HG03439 (cell line): ENCODE results near the gene WWC1.

ENCODE experiments used
- ATAC-seq: cut with Tn5 transposase; IDR thresholded peaks from one replicate; pipeline ENCODE4 v1.9.1; 2021; ENCODE audit warnings: mild to moderate bottlenecking, moderate library complexity; ENCODE audit not compliant: unreplicated experiment

The WWC1 gene

GRCh38 chr5:168472329-168472728, 180.9 kb downstream of the WWC1 start:
- no peak for ATAC-seq

- ATAC-seq, result no peak
Observed at GRCh38 chr5:168474319-168474718, 182.9 kb downstream of the WWC1 start.

DNA sequence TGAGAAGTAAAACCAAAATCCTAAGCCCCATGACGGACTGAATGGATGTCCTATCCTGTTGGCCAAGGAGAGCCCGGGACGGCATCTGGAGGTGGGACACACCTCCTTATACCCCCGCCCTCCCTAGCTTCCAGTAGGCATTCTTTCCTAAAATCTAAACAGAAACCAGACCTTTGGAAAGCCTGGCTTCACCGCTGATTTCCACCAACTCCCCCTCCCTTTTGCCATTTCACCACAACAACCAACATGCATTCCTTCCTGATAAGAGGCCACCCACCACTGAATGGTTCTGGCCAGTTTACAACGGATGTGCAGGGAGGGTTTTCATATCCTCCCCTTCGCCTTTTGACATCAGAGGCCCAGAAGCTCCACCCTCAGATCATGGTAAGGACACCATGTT, 185.6 kb downstream of the WWC1 start:
- ATAC-seq, result no peak

GRCh38 chr5:168479166-168479565, 187.7 kb downstream of the WWC1 start:
- ATAC-seq, result no peak

DNA sequence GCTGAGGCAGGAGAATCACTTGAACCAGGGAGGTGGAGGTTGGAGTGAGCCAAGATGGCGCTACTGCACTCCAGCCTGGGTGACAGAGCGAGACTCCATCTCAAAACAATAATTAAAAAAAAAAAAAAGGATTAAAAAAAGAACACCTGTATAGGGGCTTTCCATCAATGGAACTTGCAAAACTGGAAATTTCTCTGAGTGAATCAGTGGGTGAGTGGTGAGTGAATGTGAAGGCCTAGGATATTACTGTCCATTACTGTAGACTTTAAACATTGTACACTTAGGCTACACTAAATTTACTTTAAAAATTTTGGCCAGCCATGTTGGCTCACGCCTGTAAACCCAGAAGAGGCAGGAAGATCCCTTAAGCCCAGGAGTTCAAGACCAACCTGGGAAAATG, 189.2 kb downstream of the WWC1 start:
- no peak for ATAC-seq

DNA sequence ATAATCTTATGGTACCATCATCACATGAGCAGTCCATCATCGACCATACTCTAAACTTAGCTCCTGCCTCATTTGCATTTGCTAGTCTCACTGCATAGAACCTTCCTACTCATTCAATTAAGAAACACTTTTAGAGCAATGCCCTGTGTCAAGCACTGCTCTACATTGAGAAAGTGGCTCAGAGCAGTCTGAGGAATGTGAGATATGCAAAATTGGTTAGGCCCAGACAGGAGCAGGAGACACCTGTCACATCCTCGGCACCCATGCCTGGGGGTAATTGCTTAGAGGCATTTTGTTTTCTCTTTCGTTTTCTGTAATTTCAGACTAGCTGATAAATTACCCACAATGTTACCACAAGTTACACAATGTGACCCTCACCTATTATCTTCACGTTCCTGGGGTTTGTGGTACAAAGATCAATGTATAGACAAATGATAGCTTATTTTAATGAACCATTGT, 189.9 kb downstream of the WWC1 start:
- peak; percentile 94 for ATAC-seq

DNA sequence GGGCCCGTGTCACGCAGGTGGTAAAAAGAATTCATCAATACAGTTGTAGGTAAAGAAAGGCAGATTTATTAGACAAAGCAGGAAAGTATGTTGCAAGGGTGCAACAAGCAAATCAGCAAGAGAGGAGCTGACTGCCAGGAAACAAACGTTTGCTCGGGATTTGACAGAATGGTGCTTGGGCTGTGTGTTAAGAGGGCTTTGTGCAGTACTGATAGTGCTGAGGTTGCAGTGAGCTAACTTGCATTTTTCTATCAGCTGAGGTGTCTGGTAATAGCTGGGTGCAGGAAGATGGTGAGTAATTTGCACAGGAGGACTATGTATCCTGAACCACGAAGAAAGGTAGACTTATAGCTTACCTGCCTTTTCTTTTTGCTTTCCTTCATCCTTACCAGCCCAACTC, 190.9 kb downstream of the WWC1 start:
- ATAC-seq, result no peak

DNA sequence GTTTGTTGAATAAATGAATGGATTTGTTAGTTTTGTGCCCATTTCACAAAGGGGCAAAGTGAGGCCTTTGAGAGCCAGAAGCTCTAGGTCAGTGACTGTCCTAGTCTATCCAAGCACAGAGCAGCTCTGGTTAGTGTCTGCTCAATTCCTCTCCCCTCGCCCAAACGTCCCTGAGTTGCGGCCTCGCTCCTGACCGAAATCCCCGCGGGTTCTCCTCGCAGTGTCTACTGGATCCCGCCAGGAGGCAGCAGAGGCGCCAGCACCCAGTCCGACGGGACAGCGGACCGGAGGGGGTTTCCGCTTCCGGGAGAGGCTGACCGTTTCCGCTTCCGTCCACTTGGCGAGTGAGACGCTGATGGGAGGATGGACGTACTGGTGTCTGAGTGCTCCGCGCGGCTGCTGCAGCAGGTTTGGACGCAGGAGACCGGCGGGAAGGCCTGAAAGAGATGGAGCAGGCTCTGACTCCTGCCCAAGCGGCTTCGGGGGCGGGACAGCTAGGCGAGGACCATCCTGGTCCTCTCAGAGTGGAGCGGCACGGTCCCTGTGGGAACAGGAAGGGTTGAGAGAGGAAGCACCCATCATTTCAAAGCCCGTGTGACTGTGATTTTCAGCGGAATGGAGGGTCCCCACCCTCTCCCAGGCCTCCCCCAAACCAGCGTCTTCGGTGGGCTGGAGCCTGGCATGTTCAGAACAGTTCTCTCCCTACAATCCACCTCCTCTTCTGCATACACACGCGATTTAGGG, 194.9 kb downstream of the WWC1 start, which contains the start of gene RARS1:
RARS1 (plus strand) TSS at position 336 of the 744 bp plus-strand sequence; CDS start at position 364, 28 bp downstream.
- peak; percentile 88 for ATAC-seq

GRCh38 chr5:168489059-168489458, 197.6 kb downstream of the WWC1 start:
- no peak for ATAC-seq

GRCh38 chr5:168494057-168494555, 202.7 kb downstream of the WWC1 start:
- ATAC-seq, result no peak

GRCh38 chr5:168502563-168503237, 211.3 kb downstream of the WWC1 start:
- no peak for ATAC-seq

GRCh38 chr5:168513861-168514428, 222.5 kb downstream of the WWC1 start:
- no peak for ATAC-seq
